Bronchial epithelial cell (primary cell): ENCODE measurements around the gene NGB. TPM values are rescaled to one million over a fixed set of nuclear protein-coding genes. Genes with fewer than 3 reads are reported as not detected.
"Not testable (repeated sequence)": the region's sequence is repeated elsewhere in the genome, so short reads cannot be mapped to it uniquely, and the experiment has no call there.

Source experiments
- DNase-seq: peaks from one replicate; pipeline ENCODE4 v3.0.0-alpha.2; 2010; ENCODE audit warnings: low read depth
- FAIRE-seq: peaks from 2 replicates; lab custom pipeline; 2011; peaks lifted over from hg19 to GRCh38; lab: Jason Lieb, UNC
- H3K27me3 ChIP-seq: 2 replicates; pipeline ENCODE4 v1.5.1; 2011; ENCODE audit warnings: low read length; ENCODE audit not compliant: control insufficient read depth, insufficient read depth
- H3K36me3 ChIP-seq: 2 replicates; pipeline ENCODE4 v1.5.1; 2011; ENCODE audit warnings: low read length; ENCODE audit not compliant: control insufficient read depth, insufficient read depth
- H3K4me3 ChIP-seq: 2 replicates; pipeline ENCODE4 v1.5.1; 2011; ENCODE audit warnings: mild to moderate bottlenecking, low read depth, low read length, control low read depth
- CTCF ChIP-seq: IDR thresholded peaks from 2 replicates; pipeline ENCODE4 v1.5.1; 2011; ENCODE audit warnings: mild to moderate bottlenecking, moderate library complexity, low read length, control low read depth, inconsistent platforms; ENCODE audit not compliant: insufficient read depth, severe bottlenecking
- total RNA-seq: library from RNA; depleted of rRNA; stranded (reverse); fragments of >200 nt; gene quantifications from 2 replicates; pipeline ENCODE4 v1.2.1, GENCODE V29; 2014

Gene NGB
- 0.26 TPM in 1 of 2 replicates, not detected in the other for total RNA-seq

GRCh38 chr14:77271113-77271710, at the start of gene NGB:
NGB (minus strand) TSS chr14:77271206; CDS start chr14:77270937, 269 bp downstream.
- Histone ChIP-seq H3K27me3 (peaks cover 13% of the 10 kb centered on the region), H3K36me3 (no peaks in the 10 kb centered on the region), H3K4me3 (peak within 1 kb of the TSS; percentile 7)
- no peak for TF ChIP-seq CTCF
- DNase-seq (no peak), FAIRE-seq (no peak)

GRCh38 chr14:77320238-77320935, 49.4 kb upstream of the NGB start, which contains the start of gene POMT2:
POMT2 (minus strand) TSS chr14:77320883; CDS start chr14:77320681, 202 bp downstream.
- H3K27me3 ChIP-seq, result no peaks in the 10 kb centered on the region
- peak within 1 kb of the TSS; percentile 97 for H3K4me3 ChIP-seq
- DNase-seq, result peak; percentile 73
- no peaks in the 10 kb centered on the region for H3K36me3 ChIP-seq
- no peak for FAIRE-seq
- peak; percentile 25 for TF ChIP-seq CTCF

GRCh38 chr14:77319422-77319821, 48.4 kb upstream of the NGB start:
- Histone ChIP-seq H3K27me3 (no peaks in the 10 kb centered on the region), H3K4me3 (no peak overlapping the region), H3K36me3 (no peaks in the 10 kb centered on the region)
- DNase-seq (no peak), FAIRE-seq (no peak)
- no peak for TF ChIP-seq CTCF

DNA sequence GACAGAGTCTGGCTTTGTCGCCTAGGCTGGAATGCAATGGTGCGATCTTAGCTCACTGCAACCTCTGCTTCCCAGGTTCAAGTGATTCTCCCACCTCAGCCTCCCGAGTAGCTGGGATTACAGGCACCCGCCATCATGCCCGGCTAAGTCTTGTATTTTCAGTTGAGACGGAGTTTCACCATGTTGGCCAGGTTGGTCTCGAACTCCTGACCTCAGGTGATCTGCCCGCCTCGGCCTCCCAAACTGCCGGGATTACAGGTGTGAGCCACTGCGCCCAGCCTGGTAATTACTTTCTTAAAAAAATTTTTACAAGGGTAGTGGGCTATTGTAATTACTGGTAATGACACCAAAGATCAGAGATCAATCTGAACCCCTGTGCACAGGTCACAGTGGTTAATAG, 47.8 kb upstream of the NGB start:
- H3K27me3 ChIP-seq, DNase-seq, H3K4me3 ChIP-seq, H3K36me3 ChIP-seq, FAIRE-seq: not testable (repeated sequence)

GRCh38 chr14:77318006-77318553, 47.1 kb upstream of the NGB start:
- no peak overlapping the region for H3K4me3 ChIP-seq
- no peak for DNase-seq
- no peak for FAIRE-seq

More at GRCh38 chr14:77318006-77318553, 47.1 kb upstream of the NGB start:
- no peak for TF ChIP-seq CTCF
- H3K27me3 ChIP-seq, result no peaks in the 10 kb centered on the region
- H3K36me3 ChIP-seq, result no peaks in the 10 kb centered on the region
